HCT116 (cell line): ENCODE measurements around the gene CCDC17. TPM values are rescaled to one million over a fixed set of nuclear protein-coding genes. Genes with fewer than 3 reads are reported as not detected.

Experiments used
- ATAC-seq: fragments of 200-7000 bp; cut with Tn5 transposase; 2 replicates; pipeline ENCODE4 v1.9.1; 2020; ENCODE audit warnings: mild to moderate bottlenecking, moderate library complexity
- BruUV-seq: library from RNA; stranded (reverse); fragments of 400-500 nt; replicated peaks from 2 replicates; lab custom pipeline; 2021; lab: Mats Ljungman, UMichigan
- CTCF ChIA-PET: fragments of 300-600 bp; sonication (Branson Sonifier 250); formaldehyde crosslinking; loops from one replicate; lab custom pipeline; 2021; ENCODE audit warnings: antibody characterized with exemption; lab: Charles Lee
- POLR2A ChIA-PET: fragments of 300-600, 350-600 bp; sonication (Branson Sonifier 250); formaldehyde crosslinking; loops from one replicate; lab custom pipeline; 2021; ENCODE audit warnings: antibody characterized with exemption; lab: Charles Lee
- RAD21 ChIA-PET, 2 experiments: fragments of 300-600 bp; sonication (Branson Sonifier 250); formaldehyde crosslinking; loops; one replicate each; lab custom pipeline; 2023; ENCODE audit warnings: low total read pairs in 2 of 2; ENCODE audit not compliant: uncharacterized antibody in 2 of 2, unreplicated experiment in 2 of 2, low non-redundant PET in 1 of 2; lab: Charles Lee
- DNase-seq: peaks from one replicate; pipeline ENCODE4 v3.0.0-alpha.2; 2010; ENCODE audit warnings: low read depth, low spot score
- H2AFZ ChIP-seq: fragments of 200-600 bp; shearing (Covaris generic), sonication (generic); 2 replicates; pipeline ENCODE4 v1.6.1; 2017; ENCODE audit warnings: low read depth, mixed run types, mixed read lengths, antibody characterized with exemption, low read length; ENCODE audit not compliant: poor library complexity, severe bottlenecking
- H3K27ac ChIP-seq: 2 replicates; pipeline ENCODE4 v1.5.1; 2012; ENCODE audit warnings: low read depth, low read length
- H3K27me3 ChIP-seq: fragments of 200-600 bp; sonication (generic); 2 replicates; pipeline ENCODE4 v1.6.1; 2016; ENCODE audit warnings: mixed run types, low read length, mixed read lengths; ENCODE audit not compliant: insufficient read depth
- H3K36me3 ChIP-seq, 2 experiments: fragments of 200-500 bp in 1 of 2; fragments of 200-600 bp in 1 of 2; sonication (Bioruptor generic) in 1 of 2; sonication (generic) in 1 of 2; 2 replicates each; pipeline versions ENCODE4 v1.5.1 to v1.6.1; 2014 to 2016; ENCODE audit warnings: low read length in 2 of 2, inconsistent platforms in 1 of 2, mixed read lengths in 1 of 2, mixed run types in 1 of 2; ENCODE audit not compliant: insufficient read depth in 2 of 2, control insufficient read depth in 1 of 2
- H3K4me1 ChIP-seq, 2 experiments: fragments of 200-600 bp in 1 of 2; sonication (generic) in 1 of 2; 2 replicates each; pipeline versions ENCODE4 v1.5.1 to v1.6.1; 2012 to 2017; ENCODE audit warnings: low read length in 2 of 2, inconsistent platforms in 1 of 2, mild to moderate bottlenecking in 1 of 2, mixed read lengths in 1 of 2, mixed run types in 1 of 2, moderate library complexity in 1 of 2; ENCODE audit not compliant: insufficient read depth in 2 of 2, control insufficient read depth in 1 of 2
- H3K4me2 ChIP-seq: fragments of 200-600 bp; sonication (generic); 2 replicates; pipeline ENCODE4 v1.6.1; 2017; ENCODE audit warnings: mixed run types, low read length, mixed read lengths
- H3K4me3 ChIP-seq, 2 experiments: fragments of 200-600 bp in 1 of 2; sonication (generic) in 1 of 2; replicated peaks in 1 of 2; 2 replicates each; pipeline ENCODE4 v1.5.1; 2011 to 2016; ENCODE audit warnings: low read length in 2 of 2, control low read depth in 1 of 2, low read depth in 1 of 2, mild to moderate bottlenecking in 1 of 2, mixed read lengths in 1 of 2, mixed run types in 1 of 2
- H3K79me2 ChIP-seq: fragments of 200-600 bp; sonication (generic); 2 replicates; pipeline ENCODE4 v1.6.1; 2017; ENCODE audit warnings: mild to moderate bottlenecking, mixed run types, low read length, moderate library complexity, mixed read lengths; ENCODE audit not compliant: insufficient read depth
- H3K9ac ChIP-seq: fragments of 200-600 bp; sonication (generic); 2 replicates; pipeline ENCODE4 v1.6.1; 2016; ENCODE audit warnings: low read length, mixed read lengths
- H3K9me2 ChIP-seq: fragments of 200-600 bp; sonication (generic), shearing (Covaris generic); 2 replicates; pipeline ENCODE4 v1.6.1; 2017; ENCODE audit warnings: mixed run types, mild to moderate bottlenecking, moderate library complexity; ENCODE audit not compliant: insufficient read depth
- H3K9me3 ChIP-seq, 2 experiments: fragments of 200-500 bp in 1 of 2; fragments of 200-600 bp in 1 of 2; sonication (Bioruptor generic) in 1 of 2; sonication (generic) in 1 of 2; 2 replicates each; pipeline ENCODE4 v1.6.1; 2014 to 2017; ENCODE audit warnings: low read length in 2 of 2, mixed read lengths in 2 of 2, inconsistent platforms in 1 of 2, low read depth in 1 of 2, mild to moderate bottlenecking in 1 of 2, mixed run types in 1 of 2, moderate library complexity in 1 of 2; ENCODE audit not compliant: control insufficient read depth in 1 of 2, insufficient read depth in 1 of 2
- H4K20me1 ChIP-seq: fragments of 200-600 bp; sonication (generic), shearing (Covaris generic); 2 replicates; pipeline ENCODE4 v1.6.1; 2017; ENCODE audit warnings: mixed run types, mild to moderate bottlenecking, moderate library complexity; ENCODE audit not compliant: insufficient read depth
- CEBPB ChIP-seq: IDR thresholded peaks from 2 replicates; pipeline ENCODE4 v1.6.1; 2012; ENCODE audit warnings: low read depth
- CTCF ChIP-seq, 3 experiments: fragments of 200-600 bp in 1 of 3; sonication (generic) in 1 of 3; IDR thresholded peaks in 2 of 3; conservative IDR thresholded peaks in 1 of 3; 2 replicates each; pipeline ENCODE4 v1.5.1; 2012 to 2017; ENCODE audit warnings: low read depth in 2 of 3, low read length in 2 of 3, antibody characterized with exemption in 1 of 3, borderline replicate concordance in 1 of 3, control low read depth in 1 of 3, mild to moderate bottlenecking in 1 of 3, mixed read lengths in 1 of 3, mixed run types in 1 of 3, moderate library complexity in 1 of 3; ENCODE audit not compliant: insufficient read depth in 1 of 3
- EZH2 ChIP-seq: fragments of 200-600 bp; sonication (generic); IDR thresholded peaks from 2 replicates; pipeline ENCODE4 v1.6.1; 2017; ENCODE audit warnings: antibody characterized with exemption, mixed run types
- EZH2phosphoT487 ChIP-seq: fragments of 200-600 bp; IDR thresholded peaks from 2 replicates; pipeline ENCODE4 v1.6.1; 2018; ENCODE audit warnings: antibody characterized with exemption, borderline replicate concordance
- FOSL1 ChIP-seq: IDR thresholded peaks from 2 replicates; pipeline ENCODE4 v1.6.1; 2012; ENCODE audit warnings: low read depth
- SIN3A ChIP-seq: IDR thresholded peaks from 2 replicates; pipeline ENCODE4 v1.6.1; 2012; ENCODE audit warnings: low read depth
- YY1 ChIP-seq: IDR thresholded peaks from 2 replicates; pipeline ENCODE4 v1.6.1; 2011; ENCODE audit warnings: low read length, low read depth, moderate library complexity, mild to moderate bottlenecking; ENCODE audit not compliant: insufficient replicate concordance; ENCODE audit errors: extremely low read depth
- ZBTB33 ChIP-seq: IDR thresholded peaks from 2 replicates; pipeline ENCODE4 v1.6.1; 2011; ENCODE audit warnings: mild to moderate bottlenecking, low read length, moderate library complexity; ENCODE audit not compliant: insufficient replicate concordance; ENCODE audit errors: extremely low read depth
- ZFX ChIP-seq: fragments of 450-650 bp; IDR thresholded peaks from 2 replicates; pipeline ENCODE4 v1.6.1; 2017
- intact Hi-C: fragments of 100-400 bp; cut with micrococcal nuclease; formaldehyde crosslinking; loops from 2 replicates; pipeline ENCODE4 v1.10.0; 2022
- total RNA-seq: library from RNA; stranded (reverse); gene quantifications from one replicate; pipeline ENCODE4 v1.2.1, GENCODE V29; 2021; ENCODE audit not compliant: unreplicated experiment

CCDC17 gene
- total RNA-seq, 1 experiment from 2014 or later, result 2.4 TPM

GRCh38 chr1:45658171-45658570, 34.3 kb upstream of the CCDC17 start:
- RAD21 ChIA-PET, result no interaction called here
- TF ChIP-seq EZH2phosphoT487 (no peak), FOSL1 (no peak), SIN3A (no peak), CEBPB (no peak), EZH2 (no peak), ZBTB33 (no peak), ZFX (no peak), YY1 (no peak), CTCF (IDR thresholded peaks at IDR 0.05 in 2 of 3, conservative IDR thresholded peaks at IDR 0.05 in 1 of 3; ENCODE audit: borderline replicate concordance in 1 of 3, insufficient read depth in 1 of 3, low read depth in 2 of 3, low read length in 2 of 3) (no peak)

More at GRCh38 chr1:45658171-45658570, 34.3 kb upstream of the CCDC17 start:
- no peak overlapping the region for H2AFZ ChIP-seq
- CTCF ChIA-PET, result no interaction called here
- no peaks in the 10 kb centered on the region for H3K9me2 ChIP-seq
- no peak for ATAC-seq
- no peak overlapping the region for H3K4me3 ChIP-seq
- H3K4me1 ChIP-seq, result no peaks in the 10 kb centered on the region
- peaks cover 39 to 60% of the 10 kb centered on the region in 2 experiments for H3K36me3 ChIP-seq
- H3K27ac ChIP-seq, result no peak overlapping the region
- H3K9ac ChIP-seq, result no peak overlapping the region
- intact Hi-C loops, result no loop called here
- 0 out of 2 replicates have a peak, but pooled peaks cover 7% of the 10 kb centered on the region for H4K20me1 ChIP-seq
- no peaks in the 10 kb centered on the region for H3K9me3 ChIP-seq
- H3K4me2 ChIP-seq, result no peak overlapping the region
- peaks cover 58% of the 10 kb centered on the region for H3K79me2 ChIP-seq
- no TSS peak for BruUV-seq
- H3K27me3 ChIP-seq, result no peaks in the 10 kb centered on the region
- POLR2A ChIA-PET, result no interaction called here
- DNase-seq, result no peak
